DND-41 (cell line): ENCODE measurements around the gene RFNG.

ENCODE experiments used
- EZH2 ChIP-seq: IDR thresholded peaks from 3 replicates; pipeline ENCODE4 v1.6.1; 2012; ENCODE audit warnings: borderline replicate concordance, low read depth, mild to moderate bottlenecking, moderate library complexity, low read length, inconsistent platforms; ENCODE audit not compliant: severe bottlenecking
- TF ChIP-seq, protein P1 (sequence below): IDR thresholded peaks from 2 replicates; pipeline ENCODE4 v1.5.1; 2012; ENCODE audit warnings: borderline replicate concordance, low read length, moderate library complexity, mild to moderate bottlenecking; ENCODE audit not compliant: poor library complexity, severe bottlenecking; ENCODE audit errors: extremely low read depth

DNA sequence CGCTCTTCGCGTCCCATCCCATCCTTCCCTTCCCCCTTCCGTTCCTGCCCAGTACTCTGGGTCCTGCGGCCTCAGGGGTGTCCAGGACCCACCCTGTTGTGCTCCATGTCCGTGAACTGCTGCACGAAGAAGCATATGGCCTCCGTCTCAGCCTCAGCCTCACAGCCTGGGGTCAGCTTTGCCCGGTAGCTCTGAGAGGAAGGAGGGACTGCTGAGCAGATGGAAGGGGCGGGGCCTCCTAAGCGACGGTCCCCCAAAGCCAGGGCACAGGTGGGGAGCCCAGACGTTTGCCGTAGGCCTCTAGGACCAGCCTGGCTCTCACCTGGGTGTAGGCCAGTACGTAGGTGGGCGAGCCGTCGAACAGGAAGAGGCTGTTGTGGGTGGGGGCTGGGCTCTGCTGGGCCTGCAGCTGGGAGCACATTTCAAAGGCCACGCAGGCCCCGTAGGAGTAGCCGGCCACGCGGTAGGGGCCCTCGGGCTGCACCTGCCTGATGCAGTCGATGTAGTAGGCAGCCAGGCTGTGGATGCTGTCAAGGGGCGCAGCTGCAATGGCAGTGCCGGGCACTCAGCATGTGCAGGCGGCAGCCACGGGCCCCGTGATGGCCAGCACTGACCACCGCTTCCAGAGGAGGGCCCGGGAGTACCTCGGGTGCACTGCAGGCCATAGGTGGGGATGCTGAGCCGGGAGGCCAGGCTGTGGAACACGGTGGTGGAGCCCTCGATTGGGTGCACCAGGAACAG is 28.6 kb upstream of the RFNG start:
- TF ChIP-seq, protein P1, sequence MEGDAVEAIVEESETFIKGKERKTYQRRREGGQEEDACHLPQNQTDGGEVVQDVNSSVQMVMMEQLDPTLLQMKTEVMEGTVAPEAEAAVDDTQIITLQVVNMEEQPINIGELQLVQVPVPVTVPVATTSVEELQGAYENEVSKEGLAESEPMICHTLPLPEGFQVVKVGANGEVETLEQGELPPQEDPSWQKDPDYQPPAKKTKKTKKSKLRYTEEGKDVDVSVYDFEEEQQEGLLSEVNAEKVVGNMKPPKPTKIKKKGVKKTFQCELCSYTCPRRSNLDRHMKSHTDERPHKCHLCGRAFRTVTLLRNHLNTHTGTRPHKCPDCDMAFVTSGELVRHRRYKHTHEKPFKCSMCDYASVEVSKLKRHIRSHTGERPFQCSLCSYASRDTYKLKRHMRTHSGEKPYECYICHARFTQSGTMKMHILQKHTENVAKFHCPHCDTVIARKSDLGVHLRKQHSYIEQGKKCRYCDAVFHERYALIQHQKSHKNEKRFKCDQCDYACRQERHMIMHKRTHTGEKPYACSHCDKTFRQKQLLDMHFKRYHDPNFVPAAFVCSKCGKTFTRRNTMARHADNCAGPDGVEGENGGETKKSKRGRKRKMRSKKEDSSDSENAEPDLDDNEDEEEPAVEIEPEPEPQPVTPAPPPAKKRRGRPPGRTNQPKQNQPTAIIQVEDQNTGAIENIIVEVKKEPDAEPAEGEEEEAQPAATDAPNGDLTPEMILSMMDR = no peak
- no peak for TF ChIP-seq EZH2
